ENCODE results near the gene NDUFS2. TPM values are rescaled to one million over a fixed set of nuclear protein-coding genes. Genes with fewer than 3 reads are reported as not detected.

NDUFS2 gene
- total and polyA plus RNA-seq, 2 of the 8 experiments (the other 6 are each of a cell fraction or from before 2014, with no cell fraction given) = 95.1 to 113 TPM

DNA sequence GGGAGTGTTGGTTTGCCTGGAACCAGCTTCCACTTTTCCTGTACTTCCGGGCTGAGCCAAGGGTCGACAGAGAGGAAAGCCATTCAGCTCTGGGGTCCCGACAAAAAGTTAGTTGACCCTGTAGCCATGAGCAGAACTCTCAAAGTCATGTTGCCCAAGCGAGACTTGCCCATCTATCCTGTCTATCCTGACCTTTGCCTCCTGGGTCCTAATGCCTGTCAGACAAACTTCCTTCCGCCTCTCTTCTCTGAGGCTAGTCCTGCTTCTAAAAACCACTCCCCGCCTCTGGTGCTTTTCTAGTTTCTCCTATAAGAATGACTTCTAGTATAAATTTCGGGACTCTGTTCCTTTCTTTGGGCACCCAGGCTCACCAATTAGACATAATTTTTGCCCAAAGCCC lies 48.7 kb downstream of the NDUFS2 start:
- no peak overlapping the region for H3K9ac ChIP-seq (replicated peaks in 1 of 4; ENCODE audit: extremely low read depth in 1 of 4, low read depth in 3 of 4, low read length in 3 of 4)
- no peak for FAIRE-seq
- POLR2A ChIA-PET (ENCODE audit: partially characterized antibody) = interaction anchor here (1.2 to 1.6 kb wide), 2 partner anchors 11 to 15 kb away, joined by 4 to 6 read pairs; no protein-coding TSS in a partner anchor

More for the DNA sequence above, 48.7 kb downstream of the NDUFS2 start:
- no peak for DNase-seq (ENCODE audit: low read depth in 1 of 2, low spot score in 2 of 2)
- H3K4ac ChIP-seq (replicated peaks; ENCODE audit: insufficient read length, low read depth, low read length) = no peak overlapping the region
- no peak overlapping the region for H4K5ac ChIP-seq (ENCODE audit: insufficient read length, low read depth, low read length)
- no peaks in the 10 kb centered on the region for H3K4me1 ChIP-seq (replicated peaks in 1 of 4; ENCODE audit: control insufficient read depth in 3 of 4, insufficient read depth in 4 of 4, low read length in 3 of 4)
- H4K20me1 ChIP-seq (replicated peaks in 1 of 2; ENCODE audit: control insufficient read depth in 1 of 2, insufficient read depth in 2 of 2, low read length in 2 of 2) = no peaks in the 10 kb centered on the region
- no peaks in the 10 kb centered on the region for H3K27me3 ChIP-seq (replicated peaks in 1 of 4; ENCODE audit: control insufficient read depth in 3 of 4, extremely low read depth in 1 of 4, insufficient read depth in 3 of 4, low read length in 3 of 4)
- 61% methylated on average over 7 of the region's 7 CpGs; no CpG with 5 or more reads in 1 of the 2 experiments for whole genome bisulfite sequencing, 2 experiments (ENCODE audit: extremely low coverage in 1 of 2, insufficient coverage in 1 of 2, insufficient read length in 1 of 2, insufficient replicate concordance in 2 of 2, low coverage in 1 of 2, low lambda C conversion rate in 2 of 2, missing lambda C conversion rate in 1 of 2)
- no peak overlapping the region for H2BK5ac ChIP-seq (ENCODE audit: low read depth, low read length)
- H3K23ac ChIP-seq (ENCODE audit: insufficient read length) = no peak overlapping the region
- H2BK15ac ChIP-seq (ENCODE audit: low read length) = no peak overlapping the region
- H2AFZ ChIP-seq (ENCODE audit: low read length) = peak overlapping the region; percentile 99
- TF ChIP-seq ZNF274 (IDR thresholded peaks at IDR 0.05; ENCODE audit: borderline replicate concordance, extremely low read depth, low read length) (no peak), HDAC2 (IDR thresholded peaks at IDR 0.05; ENCODE audit: borderline replicate concordance in 1 of 2, low read depth in 2 of 2, low read length in 2 of 2) (no peak), FOSL1 (IDR thresholded peaks at IDR 0.05; ENCODE audit: insufficient read depth, low read depth, low read length) (peak; percentile 88)
- H4K91ac ChIP-seq (replicated peaks; ENCODE audit: insufficient read length, low read length) = no peak overlapping the region
- no peak overlapping the region for H3K14ac ChIP-seq (ENCODE audit: insufficient read length)
- H3K56ac ChIP-seq (replicated peaks; ENCODE audit: insufficient read length, low read depth, low read length) = no peak overlapping the region
- no peak overlapping the region for H2BK20ac ChIP-seq (ENCODE audit: low read length)
- H3K27ac ChIP-seq (ENCODE audit: low read depth, low read length) = no peak overlapping the region
- no peak overlapping the region for H2BK120ac ChIP-seq (replicated peaks; ENCODE audit: low read depth, low read length)
- no peaks in the 10 kb centered on the region for H3K9me3 ChIP-seq (ENCODE audit: insufficient read depth in 2 of 2, low read depth in 1 of 2, low read length in 1 of 2)
- H2BK12ac ChIP-seq (ENCODE audit: low read depth, low read length) = no peak overlapping the region
- no peaks in the 10 kb centered on the region for H3K79me1 ChIP-seq (ENCODE audit: low read depth, low read length)
- H2AK5ac ChIP-seq (ENCODE audit: low read depth, low read length) = no peak overlapping the region
- H3K23me2 ChIP-seq (ENCODE audit: low read depth, low read length) = no peaks in the 10 kb centered on the region
- CTCF ChIA-PET (ENCODE audit: partially characterized antibody) = interaction anchor here (1.2 to 4.3 kb wide), 5 partner anchors 9 to 42 kb away, joined by 3 to 87 read pairs (median 17); partner anchors contain the start of genes NR1I3, PCP4L1 and TOMM40L
- no peak overlapping the region for H3K4me2 ChIP-seq (ENCODE audit: insufficient read depth in 1 of 2, low read depth in 2 of 2, low read length in 2 of 2)
- no peaks in the 10 kb centered on the region for H3K79me2 ChIP-seq (ENCODE audit: control insufficient read depth in 1 of 2, insufficient read depth in 2 of 2, low read length in 2 of 2)
- no peak overlapping the region for H4K8ac ChIP-seq (ENCODE audit: extremely low read depth, insufficient read depth, low read length)
- no peaks in the 10 kb centered on the region for H3K36me3 ChIP-seq (ENCODE audit: control insufficient read depth in 2 of 4, insufficient read depth in 4 of 4, low read length in 3 of 4)
- no peak overlapping the region for H3K4me3 ChIP-seq (ENCODE audit: extremely low read depth in 1 of 4, insufficient read depth in 2 of 4, low read depth in 3 of 4, low read length in 4 of 4)
- no peak overlapping the region for H3K18ac ChIP-seq (ENCODE audit: extremely low read depth, low read length)

All from H1 (cell line).